NCI-H2227 (cell line): ENCODE results near the gene TLE4.

ENCODE experiments used
- DNase-seq: peaks from one replicate; lab custom pipeline; 2025; ENCODE audit not compliant: unreplicated experiment; lab: John Stamatoyannopoulos, UW

TLE4 gene

DNA sequence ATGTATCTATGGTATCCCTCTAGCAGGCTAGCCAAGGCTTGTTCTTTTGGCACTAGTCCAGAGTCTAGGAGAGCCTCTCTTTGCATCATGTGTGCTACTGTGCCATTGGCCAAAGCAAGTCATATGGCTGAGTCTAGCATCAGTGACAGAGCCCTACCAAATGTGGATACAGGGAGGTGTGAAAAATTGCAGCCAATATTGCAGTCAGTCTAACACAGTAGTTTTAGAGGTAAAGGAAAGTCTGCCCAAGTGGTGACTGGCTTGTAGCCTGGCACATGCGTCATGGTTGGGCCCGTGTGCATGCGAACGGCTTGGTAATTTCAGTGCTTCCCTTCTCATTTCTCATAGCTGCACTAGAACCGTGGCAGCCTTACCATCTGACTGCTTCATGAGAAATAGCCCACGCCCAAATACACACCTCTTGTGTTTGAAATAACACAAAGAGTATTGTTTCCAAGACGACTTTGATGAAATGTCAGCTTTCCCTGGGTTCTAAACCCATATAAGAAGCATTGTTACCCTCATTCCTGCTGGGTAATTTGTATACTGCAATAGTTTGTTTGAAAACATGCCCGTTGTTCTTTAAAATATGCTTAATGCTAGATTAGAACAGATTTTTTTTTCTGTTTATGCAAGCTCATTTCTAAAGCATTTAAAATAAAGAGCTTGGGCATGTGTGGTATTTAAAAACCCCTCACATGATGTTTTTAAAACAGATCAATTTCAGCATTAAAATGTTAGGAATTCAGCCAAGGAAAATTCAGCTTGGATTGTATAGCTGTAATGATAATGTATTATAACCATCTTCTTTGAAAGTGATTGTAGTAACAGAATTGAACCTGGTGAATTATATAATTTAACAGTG, 113.2 kb downstream of the TLE4 start:
- no peak for DNase-seq

DNA sequence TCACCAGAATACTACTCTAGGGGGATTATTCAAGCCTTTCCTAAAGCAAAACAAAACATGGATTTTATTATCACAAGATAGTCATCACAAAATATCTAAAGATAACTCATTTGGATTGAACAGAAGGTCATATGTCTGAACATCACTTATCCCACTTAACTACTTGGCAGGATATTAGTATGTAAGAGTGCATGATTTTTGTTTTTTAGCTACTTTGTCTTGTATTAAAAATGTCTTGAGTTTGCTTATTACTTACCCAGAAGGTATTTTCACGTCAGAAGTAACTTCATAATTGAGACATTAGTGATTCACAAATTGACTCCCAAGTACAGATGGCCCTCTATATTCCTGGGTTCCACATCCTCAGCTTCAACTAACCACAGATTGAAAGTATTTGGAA, 113.8 kb downstream of the TLE4 start:
- no peak for DNase-seq

DNA sequence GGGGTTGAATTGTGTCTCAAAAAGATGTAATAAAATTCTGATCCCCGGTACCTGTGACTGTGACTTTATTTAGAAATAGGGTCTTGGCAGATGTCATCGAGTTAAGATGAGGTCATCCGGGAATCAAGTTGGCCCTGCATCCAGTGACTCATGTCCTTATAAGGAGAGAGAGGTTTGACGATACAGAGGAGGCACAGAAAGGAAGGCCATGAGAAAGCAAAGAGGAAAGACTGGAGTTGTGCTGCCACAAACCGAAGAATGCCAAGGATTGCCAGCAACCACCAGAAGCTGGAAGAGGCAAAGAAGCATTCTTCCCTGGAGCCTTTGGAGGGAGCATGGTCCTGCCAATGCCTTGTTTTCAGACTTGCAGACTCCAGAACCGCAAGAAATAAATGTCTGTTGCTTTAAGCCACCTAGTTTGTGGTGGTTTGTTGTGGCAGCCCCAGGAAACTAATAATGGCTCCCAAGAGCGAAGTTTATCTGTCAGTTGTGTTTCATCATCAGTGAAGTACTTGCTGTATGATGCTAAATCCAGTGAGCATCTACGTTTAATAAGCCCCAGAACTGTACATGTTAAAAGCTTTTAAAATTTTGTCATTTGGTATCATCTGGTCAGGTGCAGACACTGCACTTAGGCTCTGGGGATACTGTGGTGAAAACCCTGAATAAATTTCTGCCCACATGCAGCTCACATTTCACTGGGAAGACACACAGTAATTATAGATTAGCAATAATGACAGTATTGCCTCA, 114.8 kb downstream of the TLE4 start:
- DNase-seq, result no peak

DNA sequence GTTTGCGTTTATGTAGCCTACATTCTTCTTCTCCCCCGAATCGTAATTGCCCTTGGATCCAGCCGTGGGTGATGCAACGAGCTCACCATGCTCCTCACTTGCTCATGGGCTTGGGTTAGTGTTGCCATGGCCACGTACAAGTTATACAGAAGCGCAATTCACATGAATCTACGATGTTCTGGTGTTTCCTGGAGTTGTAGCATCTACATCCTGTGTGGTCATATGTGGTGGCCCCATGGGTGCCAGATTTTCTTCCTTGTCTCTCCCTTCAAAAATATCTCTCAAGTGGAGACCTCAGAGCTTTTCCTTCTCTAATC, 115.3 kb downstream of the TLE4 start:
- no peak for DNase-seq

DNA sequence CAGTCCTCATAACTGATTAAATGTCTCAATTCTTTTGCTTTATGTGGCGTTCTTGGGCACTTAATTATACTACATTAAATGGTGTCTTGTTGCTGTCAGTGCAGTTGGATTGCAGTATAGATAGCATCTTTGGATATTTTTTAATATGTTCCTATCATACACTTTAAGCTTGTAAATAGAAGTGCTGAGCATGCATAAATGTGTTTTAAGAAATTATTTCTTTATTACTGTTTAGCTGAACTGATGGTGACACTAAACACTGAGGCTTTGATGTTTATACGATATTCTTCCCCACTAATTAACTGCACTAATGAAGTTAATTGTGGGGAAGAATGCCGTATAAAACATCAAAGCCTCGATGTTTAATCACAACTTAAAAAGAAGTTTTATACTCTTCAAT, 116.6 kb downstream of the TLE4 start:
- DNase-seq, result no peak

DNA sequence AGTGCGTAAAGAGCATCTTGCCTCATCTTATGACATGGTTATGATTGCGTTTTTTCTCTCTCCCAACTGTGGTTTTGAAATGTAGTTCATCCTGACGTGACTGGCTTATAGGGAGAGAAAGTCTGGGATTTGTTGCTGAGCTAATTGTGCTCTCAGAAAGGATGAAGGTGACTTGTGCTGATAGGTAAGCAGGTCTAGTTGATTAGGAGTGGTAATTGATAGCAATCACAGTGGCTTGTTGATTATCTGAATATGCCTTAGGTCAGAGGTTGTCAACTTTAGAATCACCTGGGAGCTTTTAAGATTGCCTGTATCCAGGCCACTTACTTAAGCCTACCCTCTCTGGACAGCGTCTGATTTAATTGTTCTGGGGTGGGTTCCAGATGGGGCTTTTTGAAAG, 117.8 kb downstream of the TLE4 start:
- DNase-seq, result no peak

DNA sequence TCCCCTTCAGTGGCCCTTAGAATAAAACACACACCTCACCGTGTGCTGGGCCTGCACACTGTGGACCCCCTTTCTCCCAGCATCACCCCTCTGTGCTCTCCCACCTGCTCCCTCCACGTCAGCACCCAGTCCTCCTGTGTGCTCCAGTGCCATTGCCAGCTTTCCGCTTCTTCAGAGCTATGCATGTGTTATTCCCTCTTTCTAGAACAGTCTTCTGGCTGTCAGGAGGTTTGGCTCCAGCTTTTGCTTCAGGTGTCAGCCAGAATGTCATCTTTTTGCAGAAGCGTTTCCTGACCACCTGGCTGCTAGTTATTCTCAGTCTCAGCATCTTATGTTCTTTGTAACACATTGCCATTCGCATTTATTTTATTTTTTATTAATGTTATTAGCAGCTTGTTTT, 119.7 kb downstream of the TLE4 start:
- no peak for DNase-seq

DNA sequence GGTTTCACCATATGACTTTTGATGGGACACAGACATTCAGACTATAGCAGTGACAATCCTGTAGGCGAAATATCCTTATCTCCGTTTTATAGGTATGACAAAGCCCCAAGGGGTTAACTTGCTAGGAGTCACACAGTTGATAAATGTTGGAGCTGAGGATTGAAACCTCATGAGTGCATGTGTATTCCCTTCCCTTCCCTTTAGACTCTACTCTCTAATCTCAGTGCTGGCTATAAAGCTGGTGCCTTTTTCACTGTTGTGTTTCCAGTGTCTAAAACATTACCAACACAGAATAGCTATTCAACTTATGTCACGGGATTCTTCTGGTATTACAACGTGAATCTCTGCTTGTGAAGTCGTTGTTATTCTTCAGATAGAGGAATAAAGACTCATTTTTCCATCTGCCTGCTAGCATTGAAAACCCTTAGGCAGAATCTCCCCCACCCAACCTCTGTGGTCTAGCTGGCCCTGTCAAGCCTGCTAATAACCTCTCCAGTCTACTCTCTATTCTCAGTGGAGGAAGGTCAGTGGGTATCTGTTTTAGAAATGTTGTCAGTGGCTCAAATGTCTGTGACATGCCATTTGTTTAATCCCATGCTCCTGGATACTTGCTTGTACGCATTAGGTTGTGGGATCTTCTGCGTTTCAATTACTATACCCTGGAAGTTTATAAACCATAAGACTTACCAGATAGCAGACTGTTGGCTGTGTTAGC, 121.2 kb downstream of the TLE4 start:
- DNase-seq, result no peak

DNA sequence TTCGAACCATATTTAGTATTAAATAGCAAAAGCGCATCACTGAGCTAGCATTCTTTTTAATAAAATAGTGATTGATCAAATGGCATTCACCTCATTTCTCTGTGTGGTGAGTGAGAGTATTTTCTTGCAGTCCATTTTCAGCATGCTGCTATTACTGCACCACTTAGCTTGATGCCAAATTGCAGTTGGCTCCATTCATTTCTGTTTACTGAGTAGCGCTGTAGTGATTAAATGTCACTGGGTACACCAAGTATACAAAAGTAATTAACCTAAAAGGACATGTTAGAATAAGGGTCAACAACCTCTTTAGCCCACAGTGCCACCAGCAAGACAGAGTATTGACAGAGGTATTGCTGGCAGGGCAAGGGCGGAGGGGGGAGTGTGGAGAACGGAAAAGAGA, 122.0 kb downstream of the TLE4 start:
- peak; percentile 41 for DNase-seq

DNA sequence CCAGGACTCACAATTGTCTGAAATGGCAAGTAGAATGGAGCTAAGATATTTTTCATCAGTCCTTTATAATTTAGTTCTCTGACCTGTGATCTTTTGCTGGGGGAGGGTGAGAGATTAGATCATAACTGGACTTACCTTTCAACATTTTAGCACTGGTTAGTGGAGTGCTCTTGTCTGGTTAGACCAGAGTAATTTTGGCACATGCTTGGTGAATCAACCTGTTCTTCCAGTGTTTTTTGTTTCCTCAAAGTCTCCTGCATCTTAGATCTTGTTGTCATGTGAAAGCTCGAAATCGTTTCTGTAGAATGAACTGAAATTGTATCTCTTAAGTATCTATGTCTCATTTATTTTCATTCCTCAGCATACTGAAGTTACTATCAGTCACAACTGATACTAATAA, 122.4 kb downstream of the TLE4 start:
- DNase-seq, result no peak

DNA sequence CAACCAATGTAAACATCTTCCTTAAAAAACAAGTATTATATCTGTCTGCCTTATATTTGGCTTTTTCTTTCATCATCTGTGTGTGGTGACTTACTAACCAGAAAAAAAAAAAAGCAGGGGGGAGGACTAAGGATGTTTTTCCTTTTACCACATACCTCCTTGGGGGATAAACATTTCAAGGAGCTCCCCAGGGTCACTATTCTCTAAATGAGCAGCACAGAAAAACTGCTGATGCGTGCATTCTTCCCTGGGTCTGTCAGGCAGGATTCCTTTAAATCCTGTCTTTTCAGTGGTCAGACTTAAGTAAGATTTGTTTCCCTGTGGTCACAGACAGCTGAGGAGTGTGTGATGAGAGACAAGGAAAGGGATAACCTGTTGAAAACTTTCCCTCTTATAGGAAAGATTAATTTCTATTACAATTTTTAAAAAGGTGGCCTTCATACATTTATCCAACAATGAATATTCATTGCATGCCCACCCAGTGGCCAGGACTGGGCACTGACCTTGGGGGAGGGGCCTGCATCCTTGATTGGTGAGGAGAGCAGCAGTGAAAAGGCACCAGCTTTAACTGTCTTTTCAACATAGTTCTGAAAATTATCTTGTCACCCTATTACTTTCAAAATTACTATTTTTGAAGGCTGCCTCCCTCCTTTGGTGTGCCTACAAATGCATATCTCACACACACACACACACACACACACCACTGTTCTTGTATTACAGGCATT, 123.1 kb downstream of the TLE4 start:
- DNase-seq, result no peak

DNA sequence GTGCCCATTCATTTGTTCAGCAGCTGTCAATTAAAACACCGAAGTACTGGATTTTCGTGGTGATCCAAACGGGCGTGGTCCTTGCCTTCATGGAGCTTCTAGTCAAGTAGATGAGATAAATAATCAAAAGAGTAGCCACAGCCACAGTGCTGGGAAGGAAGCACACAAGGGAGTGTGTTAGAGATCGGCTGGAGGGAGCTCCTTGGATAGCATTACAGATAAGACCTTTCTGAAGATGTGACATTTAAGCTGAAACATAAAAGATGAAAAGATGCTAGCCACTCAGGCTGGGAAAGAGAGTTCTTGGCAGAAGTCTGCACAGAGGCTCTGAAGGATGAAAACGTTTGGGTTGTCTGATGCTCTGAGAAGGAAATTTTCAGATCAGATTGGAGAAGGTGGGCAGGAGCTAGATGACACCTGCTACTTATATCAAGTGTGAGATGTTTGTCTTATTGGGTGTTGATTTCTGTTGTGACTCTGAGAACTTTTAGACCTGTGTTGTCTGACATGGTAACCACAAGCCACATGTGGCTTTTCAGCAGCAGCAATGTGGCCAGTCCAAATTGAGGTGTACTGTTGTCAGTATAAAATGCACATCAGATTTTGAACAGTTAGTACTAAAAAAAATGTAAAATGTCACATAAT, 123.9 kb downstream of the TLE4 start:
- DNase-seq, result no peak

DNA sequence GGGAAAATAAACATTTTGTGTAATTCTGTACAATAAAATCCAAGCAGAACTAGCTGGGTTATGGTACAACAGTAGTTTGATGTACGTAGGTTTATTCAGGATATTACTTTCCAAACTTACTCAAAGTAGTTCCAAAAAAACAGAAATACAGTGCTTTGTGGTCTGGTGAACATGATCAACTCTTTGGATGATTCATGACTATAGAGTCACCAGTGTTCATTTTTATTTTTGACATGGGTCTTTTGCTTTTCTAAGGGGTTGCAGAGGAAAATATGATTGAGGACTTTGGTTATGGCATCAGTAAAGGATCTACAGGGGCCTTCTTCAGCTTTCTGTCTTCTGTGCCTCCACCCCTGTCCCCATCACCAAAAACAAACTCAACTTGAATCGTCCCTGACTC, 127.2 kb downstream of the TLE4 start:
- no peak for DNase-seq

DNA sequence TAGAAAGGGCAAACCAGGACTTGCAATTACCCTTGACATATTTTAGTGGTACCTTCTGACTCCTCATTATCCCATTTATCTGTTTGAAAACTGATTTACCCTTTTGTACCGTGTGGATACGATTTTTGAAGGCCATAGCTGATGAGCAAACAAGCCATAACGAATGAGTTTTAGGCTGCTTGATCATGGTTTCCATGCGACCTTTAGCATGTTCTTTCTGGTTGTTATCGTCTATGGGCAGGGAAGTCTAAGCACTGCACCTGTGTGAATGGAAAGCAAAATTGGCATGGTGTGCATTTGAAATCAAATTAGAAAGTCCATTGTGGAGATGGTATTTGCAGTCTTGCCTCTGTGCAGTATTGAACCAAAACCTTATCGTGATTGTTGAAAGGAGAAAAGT, 127.7 kb downstream of the TLE4 start:
- DNase-seq, result no peak

DNA sequence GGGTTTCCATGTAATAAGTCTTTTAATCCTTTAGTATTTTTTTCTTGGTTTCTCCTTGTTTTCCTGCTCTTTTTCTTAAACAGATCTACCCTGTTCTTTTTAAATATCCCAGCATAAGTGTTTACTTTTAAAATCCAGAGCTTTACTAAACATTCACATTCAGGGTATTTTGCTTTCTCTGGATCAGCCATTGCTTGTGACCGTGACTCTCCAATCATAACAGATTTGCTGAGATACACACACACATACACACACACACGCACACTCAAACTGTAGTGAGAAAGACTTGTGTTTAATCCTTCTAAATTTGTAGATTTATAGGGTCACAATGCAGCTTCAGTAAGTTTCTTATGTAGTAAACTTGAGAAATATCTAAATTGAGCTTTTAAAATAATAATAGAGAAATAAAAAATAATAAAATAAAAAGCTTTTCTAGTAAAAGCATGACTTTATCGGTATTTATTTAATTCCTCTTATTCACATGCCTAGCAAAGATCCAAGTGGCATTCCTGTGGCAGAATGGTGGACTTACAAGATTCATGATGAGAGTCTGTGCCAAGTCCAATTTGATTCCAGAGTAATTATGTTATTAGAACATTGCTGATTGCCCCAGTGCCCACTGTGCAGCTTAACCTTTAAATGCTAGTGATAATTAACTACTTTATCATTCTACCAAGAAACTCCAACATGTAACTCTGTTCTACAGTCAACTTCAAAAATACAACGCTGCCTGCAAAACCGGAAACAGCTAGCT, 129.0 kb downstream of the TLE4 start:
- DNase-seq, result no peak

DNA sequence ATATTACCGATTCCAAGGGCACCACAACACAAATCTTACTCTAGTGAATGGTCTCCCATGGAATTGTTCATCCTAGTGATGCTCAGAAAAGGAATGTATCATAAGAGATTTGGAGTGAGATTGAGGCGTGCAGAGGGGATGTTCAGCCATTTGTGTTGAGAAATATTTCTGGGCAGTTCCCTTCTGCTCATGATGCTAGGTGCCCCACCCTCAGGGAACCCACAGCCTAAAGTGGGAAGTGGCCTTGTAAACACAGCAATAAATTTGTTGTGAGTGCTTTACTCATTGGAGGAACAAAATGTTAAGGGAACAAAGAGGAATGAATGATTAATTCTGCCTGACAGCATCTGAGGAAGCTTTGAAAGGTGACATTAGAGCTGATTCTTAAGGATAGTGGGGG, 129.9 kb downstream of the TLE4 start:
- no peak for DNase-seq

DNA sequence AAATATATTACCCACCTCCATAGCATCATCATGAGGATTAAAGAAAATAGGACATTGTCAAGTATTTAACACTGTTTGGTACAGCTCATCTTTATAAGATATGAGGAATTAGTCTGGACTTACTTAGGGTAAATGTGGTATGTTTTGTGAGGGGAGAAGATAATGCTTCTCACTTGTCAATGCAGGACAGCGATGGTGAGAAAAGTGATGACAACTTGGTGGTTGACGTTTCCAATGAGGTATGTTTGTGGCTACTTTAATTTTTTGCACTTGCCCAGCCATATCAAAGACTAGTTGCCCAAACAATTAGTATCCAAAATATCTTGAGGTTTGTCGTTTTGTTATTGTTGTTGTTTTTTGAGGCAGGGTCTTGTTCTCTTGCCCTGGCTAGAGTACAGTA, 133.9 kb downstream of the TLE4 start:
- DNase-seq, result no peak

DNA sequence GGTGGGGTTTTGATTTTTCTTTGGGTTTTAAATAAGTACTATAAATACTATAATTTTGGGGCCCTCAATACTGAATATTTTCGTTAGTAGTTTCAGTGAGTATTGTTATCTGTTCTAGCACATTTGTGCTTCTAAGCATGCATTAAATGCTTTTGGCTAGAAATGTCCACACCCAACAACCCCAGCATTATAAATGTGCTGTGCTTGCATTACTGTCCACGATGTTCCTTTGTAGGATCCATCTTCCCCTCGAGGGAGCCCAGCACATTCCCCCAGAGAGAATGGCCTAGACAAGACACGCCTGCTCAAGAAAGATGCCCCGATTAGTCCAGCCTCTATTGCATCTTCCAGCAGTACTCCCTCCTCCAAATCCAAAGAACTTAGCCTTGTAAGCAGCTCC, 134.7 kb downstream of the TLE4 start:
- DNase-seq, result no peak

DNA sequence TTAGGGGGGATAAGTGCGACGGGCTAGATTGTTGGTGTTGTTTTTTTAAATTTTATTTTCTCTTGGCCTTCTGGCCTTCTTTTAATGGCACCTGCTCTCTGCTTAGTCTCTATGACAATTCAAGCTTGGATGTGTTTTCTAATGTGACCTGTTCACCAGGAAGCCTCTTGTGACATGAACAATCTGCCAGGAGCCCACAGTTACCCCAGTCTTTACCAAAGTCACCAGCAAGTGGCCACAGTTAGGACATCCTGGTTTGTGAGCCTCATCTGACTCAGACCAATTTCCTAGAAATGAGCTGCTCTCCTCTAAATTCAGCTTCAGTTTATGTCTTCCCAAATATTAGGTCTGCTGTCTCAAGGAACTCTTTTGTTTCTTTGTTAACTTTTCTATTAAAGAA, 135.8 kb downstream of the TLE4 start:
- DNase-seq, result no peak

DNA sequence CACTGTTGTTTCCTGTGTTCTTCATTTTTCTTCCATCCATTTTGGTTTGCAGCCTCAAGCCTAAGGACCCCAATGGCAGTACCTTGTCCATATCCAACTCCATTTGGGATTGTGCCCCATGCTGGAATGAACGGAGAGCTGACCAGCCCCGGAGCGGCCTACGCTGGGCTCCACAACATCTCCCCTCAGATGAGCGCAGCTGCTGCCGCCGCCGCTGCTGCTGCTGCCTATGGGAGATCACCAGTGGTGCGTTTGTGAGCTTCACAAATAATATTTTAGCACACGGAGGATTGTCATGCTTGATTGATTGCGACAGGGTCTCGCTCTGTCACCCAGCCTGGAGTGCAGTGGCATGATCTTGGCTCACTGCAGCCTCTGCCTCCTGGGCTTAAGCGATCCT, 136.8 kb downstream of the TLE4 start:
- DNase-seq, result no peak
